GM12873 (cell line): ENCODE measurements around the gene FAM118A.

ENCODE experiments used
- CTCF ChIP-seq: IDR thresholded peaks from 2 replicates; pipeline ENCODE4 v1.5.1; 2012; ENCODE audit warnings: low read depth, mild to moderate bottlenecking, moderate library complexity, low read length, control low read depth; ENCODE audit not compliant: insufficient read depth; ENCODE audit errors: missing control alignments

FAM118A gene

GRCh38 chr22:45290410-45290936 is 19.3 kb upstream of the FAM118A start:
- TF ChIP-seq CTCF, result no peak

GRCh38 chr22:45291061-45291930 is 18.4 kb upstream of the FAM118A start:
- no peak for TF ChIP-seq CTCF

DNA sequence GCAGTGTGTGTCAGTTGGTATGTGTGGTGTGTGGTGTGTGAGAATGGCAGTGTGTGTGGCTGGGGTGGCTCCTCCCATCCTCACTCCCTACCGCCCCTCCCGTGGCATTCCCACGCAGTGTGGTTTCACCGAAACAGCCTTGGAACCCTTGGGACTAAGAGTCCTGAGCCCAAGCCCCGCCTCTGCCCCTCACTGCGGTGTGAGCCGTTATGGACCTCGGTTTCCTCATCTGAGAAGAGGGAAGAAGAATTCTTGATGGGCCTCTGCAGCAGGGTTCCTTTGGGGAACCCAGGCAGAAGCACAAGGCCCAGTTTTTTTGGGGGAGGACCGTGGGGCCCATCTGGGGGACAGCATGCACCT is 17.8 kb upstream of the FAM118A start:
- TF ChIP-seq CTCF, result no peak

- no peak for TF ChIP-seq CTCF
Measured at GRCh38 chr22:45292731-45293442, 16.8 kb upstream of the FAM118A start.

DNA sequence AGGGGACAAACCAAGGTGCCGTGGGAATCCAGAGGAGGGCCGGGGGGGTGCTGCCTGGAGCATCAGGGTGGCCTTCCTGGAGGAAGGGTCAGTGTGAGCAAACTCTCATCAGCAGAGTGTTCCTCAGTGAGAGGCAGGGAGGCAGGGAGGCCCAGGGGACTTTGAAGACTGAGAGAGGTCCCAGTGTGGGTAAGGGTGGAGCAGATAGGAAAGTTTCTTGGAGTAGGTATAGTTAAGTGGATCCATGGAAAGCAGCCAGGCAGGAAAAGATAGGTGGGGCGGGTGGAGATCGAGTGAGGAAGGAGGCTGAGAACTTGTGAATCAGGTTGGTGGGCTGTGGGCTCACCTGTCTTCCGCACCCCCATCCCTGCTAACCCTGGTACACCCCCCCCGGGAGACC is 15.7 kb upstream of the FAM118A start:
- no peak for TF ChIP-seq CTCF

- no peak for TF ChIP-seq CTCF
Measured at GRCh38 chr22:45295492-45295891, 14.2 kb upstream of the FAM118A start.

DNA sequence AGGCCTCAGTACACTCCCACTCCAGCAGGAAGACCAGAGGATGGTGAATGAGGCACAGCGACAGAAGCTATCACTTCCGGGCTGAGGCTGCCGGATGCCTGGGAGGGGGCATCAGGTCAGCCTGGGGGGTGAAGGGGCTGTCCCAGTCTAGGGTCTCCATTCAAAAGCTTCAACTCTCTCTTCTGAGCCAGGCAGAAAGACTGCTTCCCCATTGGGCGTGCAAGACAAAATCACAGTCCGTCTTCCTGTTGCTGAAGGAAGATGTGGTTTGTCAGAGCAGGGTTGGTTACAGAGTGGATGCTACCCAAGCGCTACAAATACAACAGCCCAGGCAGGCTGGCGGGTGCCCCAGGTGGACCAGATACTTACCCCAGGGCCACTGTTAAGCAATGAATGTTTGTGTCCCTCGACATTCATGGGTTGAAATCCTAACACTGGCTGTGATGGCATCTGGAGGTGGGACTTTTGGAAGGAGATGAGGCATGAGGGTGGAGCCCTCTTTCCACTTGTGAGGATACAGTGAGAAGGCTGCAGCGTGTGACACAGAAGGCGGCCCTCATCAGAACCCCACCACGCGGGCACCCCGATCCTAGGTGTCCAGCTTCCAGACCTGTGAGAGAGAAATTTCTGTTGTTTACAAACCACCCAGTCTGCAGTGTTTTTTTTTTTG is 13.0 kb upstream of the FAM118A start:
- TF ChIP-seq CTCF, result no peak
